ENCODE data around the gene MACROD2. TPM values are rescaled to one million over a fixed set of nuclear protein-coding genes. Genes with fewer than 3 reads are reported as not detected.

The MACROD2 gene
- polyA plus RNA-seq, 1 donor from 2014 or later, result 23.2 TPM

- no peak overlapping the region for H3K4me3 ChIP-seq (ENCODE audit: low read length)
- H3K9me2 ChIP-seq (ENCODE audit: insufficient read depth, low read length), result no peaks in the 10 kb centered on the region
- no peak overlapping the region for H3K9ac ChIP-seq (ENCODE audit: low read length)
- TF ChIP-seq CTCF (IDR thresholded peaks at IDR 0.05; ENCODE audit: poor library complexity, severe bottlenecking), result no peak
- no peak for TF ChIP-seq RAD21 (conservative IDR thresholded peaks at IDR 0.05)
- TF ChIP-seq TAF1 (IDR thresholded peaks at IDR 0.05; ENCODE audit: low read depth), result no peak
- no peaks in the 10 kb centered on the region for H3K36me3 ChIP-seq (ENCODE audit: insufficient read depth, low read length)
- no peaks in the 10 kb centered on the region for H3K79me2 ChIP-seq (replicated peaks; ENCODE audit: insufficient read depth, low read length)
- H3K27me3 ChIP-seq (ENCODE audit: insufficient read depth, low read depth, low read length), result no peaks in the 10 kb centered on the region
- H3K27ac ChIP-seq (ENCODE audit: low read length), result no peak overlapping the region
- H3F3A ChIP-seq (ENCODE audit: insufficient read depth, low read length, poor library complexity, severe bottlenecking), result no peaks in the 10 kb centered on the region
- no peaks in the 10 kb centered on the region for H3K9me3 ChIP-seq (ENCODE audit: low read length)
- H4K20me1 ChIP-seq (ENCODE audit: insufficient read depth), result no peaks in the 10 kb centered on the region
- no peak overlapping the region for H2AFZ ChIP-seq (ENCODE audit: low read depth, low read length)
- H3K4me2 ChIP-seq (ENCODE audit: low read length), result no peak overlapping the region
Measured at GRCh38 chr20:15838466-15838865, 1843.2 kb downstream of the MACROD2 start.

- no peak overlapping the region for H3K9ac ChIP-seq (ENCODE audit: low read length)
- no peaks in the 10 kb centered on the region for H3K36me3 ChIP-seq (ENCODE audit: insufficient read depth, low read length)
- H3F3A ChIP-seq (ENCODE audit: insufficient read depth, low read length, poor library complexity, severe bottlenecking), result no peaks in the 10 kb centered on the region
- H3K9me2 ChIP-seq (ENCODE audit: insufficient read depth, low read length), result no peaks in the 10 kb centered on the region
- H4K20me1 ChIP-seq (ENCODE audit: insufficient read depth), result no peaks in the 10 kb centered on the region
- no peak overlapping the region for H2AFZ ChIP-seq (ENCODE audit: low read depth, low read length)
- no peak overlapping the region for H3K27ac ChIP-seq (ENCODE audit: low read length)
- H3K9me3 ChIP-seq (ENCODE audit: low read length), result no peaks in the 10 kb centered on the region
- H3K79me2 ChIP-seq (replicated peaks; ENCODE audit: insufficient read depth, low read length), result no peaks in the 10 kb centered on the region
- no peak overlapping the region for H3K4me2 ChIP-seq (ENCODE audit: low read length)
- H3K4me3 ChIP-seq (ENCODE audit: low read length), result no peak overlapping the region
- TF ChIP-seq TAF1 (IDR thresholded peaks at IDR 0.05; ENCODE audit: low read depth) (no peak), MXI1 (conservative IDR thresholded peaks at IDR 0.05; ENCODE audit: poor library complexity, severe bottlenecking) (no peak), POLR2AphosphoS5 (IDR thresholded peaks at IDR 0.05) (no peak), REST (IDR thresholded peaks at IDR 0.05; ENCODE audit: borderline replicate concordance) (no peak), EZH2 (IDR thresholded peaks at IDR 0.05; ENCODE audit: borderline replicate concordance, insufficient read depth, low read length, poor library complexity, severe bottlenecking) (no peak), RAD21 (conservative IDR thresholded peaks at IDR 0.05) (no peak), CTCF (IDR thresholded peaks at IDR 0.05; ENCODE audit: poor library complexity, severe bottlenecking) (no peak)
- H3K27me3 ChIP-seq (ENCODE audit: insufficient read depth, low read depth, low read length), result no peaks in the 10 kb centered on the region
Measured at GRCh38 chr20:15840636-15841301, 1845.5 kb downstream of the MACROD2 start.
